Prostate gland (tissue), 2 donors: ENCODE data around the gene MEMO1. TPM values are rescaled to one million over a fixed set of nuclear protein-coding genes. Genes with fewer than 3 reads are reported as not detected.

Experiments
- DNase-seq: peaks from one replicate; pipeline ENCODE4 v3.0.0-alpha.2; 2019; ENCODE audit warnings: low spot score
- H3K27ac ChIP-seq, 2 donors: fragments of 200-600 bp; sonication (generic); 2 replicates each; pipeline ENCODE4 v1.5.1; 2017 to 2019
- H3K27me3 ChIP-seq: fragments of 200-600 bp; sonication (generic); replicated peaks from 2 replicates; pipeline ENCODE4 v1.5.1; 2019; ENCODE audit not compliant: insufficient read depth
- H3K36me3 ChIP-seq, 2 donors: fragments of 200-600 bp; sonication (generic); 1 replicate in 1 of 2; 2 replicates in 1 of 2; pipeline versions ENCODE4 v1.5.1 to v1.8.1; 2017 to 2019
- H3K4me1 ChIP-seq: fragments of 200-600 bp; sonication (generic); replicated peaks from 2 replicates; pipeline ENCODE4 v1.5.1; 2019
- H3K4me3 ChIP-seq, 2 donors: fragments of 200-600 bp; sonication (generic); 2 replicates each; pipeline ENCODE4 v1.5.1; 2017 to 2019
- H3K9me3 ChIP-seq: fragments of 200-600 bp; sonication (generic); 2 replicates; pipeline ENCODE4 v1.5.1; 2017
- POLR2A ChIP-seq: fragments of 450-650 bp; IDR thresholded peaks from one replicate; pipeline ENCODE4 v1.6.1; 2016; ENCODE audit warnings: antibody characterized with exemption, mild to moderate bottlenecking
- POLR2AphosphoS5 ChIP-seq: sonication (generic); formaldehyde crosslinking; IDR thresholded peaks from one replicate; pipeline ENCODE4 v1.6.1; 2017; ENCODE audit warnings: antibody characterized with exemption
- WGBS: methylation state at CpG from one replicate; pipeline ENCODE4 v1.1.5; 2018; 5-methylcytosine and 5-hydroxymethylcytosine counted together
- intact Hi-C: fragments of 100-400 bp; cut with DNase I; formaldehyde crosslinking; loops from one replicate; pipeline ENCODE4 v1.14.2; 2022
- total RNA-seq, 2 donors: library from RNA; depleted of rRNA; stranded (reverse); fragments of >200 nt; gene quantifications; one replicate each; pipeline ENCODE4 v1.1.0, GENCODE V29; 2016
- TF ChIP-seq, protein P1 (sequence below), 4 experiments: fragments of 200-600 bp in 2 of 4; fragments of 450-650 bp in 2 of 4; sonication (generic) in 2 of 4; IDR thresholded peaks; 1 replicate in 3 of 4; 2 replicates in 1 of 4; pipeline ENCODE4 v1.5.1; 2016 to 2019; ENCODE audit warnings: antibody characterized with exemption in 4 of 4, mild to moderate bottlenecking in 2 of 4, moderate library complexity in 2 of 4

MEMO1 gene
- total RNA-seq, 2 donors from 2014 or later = 25.7 to 38.7 TPM

DNA sequence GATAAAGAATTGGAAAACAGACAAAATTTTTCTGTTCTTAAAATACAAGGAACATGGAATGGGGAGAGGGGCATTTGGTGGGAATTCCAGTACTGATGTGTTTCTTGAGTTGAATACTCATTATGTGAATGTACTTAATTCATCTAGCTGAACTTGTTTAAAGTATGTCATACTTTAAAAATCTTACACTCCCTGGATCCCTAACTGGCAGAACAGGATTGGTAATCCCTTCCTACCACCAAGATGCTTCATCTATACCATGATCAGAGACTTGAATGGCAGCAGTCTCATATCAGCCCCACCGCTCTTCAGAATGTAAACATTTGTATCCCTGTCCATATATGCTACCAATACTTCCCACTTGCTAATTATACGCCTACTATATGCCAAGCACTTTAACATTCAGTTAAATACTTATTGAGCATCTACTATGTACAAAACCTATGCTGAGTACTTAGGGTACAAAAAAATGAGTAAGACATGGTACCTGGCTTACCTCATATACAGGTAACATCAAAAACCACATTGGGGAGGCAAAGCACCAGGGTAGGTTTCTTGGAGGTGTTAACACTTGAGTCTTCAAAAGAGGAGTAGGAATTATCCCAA is 5.3 kb downstream of the MEMO1 start:
- H3K4me1 ChIP-seq = peaks cover 8% of the 10 kb centered on the region
- no peaks in the 10 kb centered on the region for H3K27me3 ChIP-seq
- no peak overlapping the region for H3K27ac ChIP-seq
- intact Hi-C loops = no loop called here
- no peak for TF ChIP-seq POLR2AphosphoS5
- TF ChIP-seq, protein P1, sequence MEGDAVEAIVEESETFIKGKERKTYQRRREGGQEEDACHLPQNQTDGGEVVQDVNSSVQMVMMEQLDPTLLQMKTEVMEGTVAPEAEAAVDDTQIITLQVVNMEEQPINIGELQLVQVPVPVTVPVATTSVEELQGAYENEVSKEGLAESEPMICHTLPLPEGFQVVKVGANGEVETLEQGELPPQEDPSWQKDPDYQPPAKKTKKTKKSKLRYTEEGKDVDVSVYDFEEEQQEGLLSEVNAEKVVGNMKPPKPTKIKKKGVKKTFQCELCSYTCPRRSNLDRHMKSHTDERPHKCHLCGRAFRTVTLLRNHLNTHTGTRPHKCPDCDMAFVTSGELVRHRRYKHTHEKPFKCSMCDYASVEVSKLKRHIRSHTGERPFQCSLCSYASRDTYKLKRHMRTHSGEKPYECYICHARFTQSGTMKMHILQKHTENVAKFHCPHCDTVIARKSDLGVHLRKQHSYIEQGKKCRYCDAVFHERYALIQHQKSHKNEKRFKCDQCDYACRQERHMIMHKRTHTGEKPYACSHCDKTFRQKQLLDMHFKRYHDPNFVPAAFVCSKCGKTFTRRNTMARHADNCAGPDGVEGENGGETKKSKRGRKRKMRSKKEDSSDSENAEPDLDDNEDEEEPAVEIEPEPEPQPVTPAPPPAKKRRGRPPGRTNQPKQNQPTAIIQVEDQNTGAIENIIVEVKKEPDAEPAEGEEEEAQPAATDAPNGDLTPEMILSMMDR (IDR thresholded peaks at IDR 0.05) = no peak
- TF ChIP-seq POLR2A = no peak
- WGBS = 100% methylated on average over 2 of the region's 2 CpGs
- H3K4me3 ChIP-seq = no peak overlapping the region
- no peak for DNase-seq
- no peaks in the 10 kb centered on the region for H3K9me3 ChIP-seq
- H3K36me3 ChIP-seq = no peaks in the 10 kb centered on the region

DNA sequence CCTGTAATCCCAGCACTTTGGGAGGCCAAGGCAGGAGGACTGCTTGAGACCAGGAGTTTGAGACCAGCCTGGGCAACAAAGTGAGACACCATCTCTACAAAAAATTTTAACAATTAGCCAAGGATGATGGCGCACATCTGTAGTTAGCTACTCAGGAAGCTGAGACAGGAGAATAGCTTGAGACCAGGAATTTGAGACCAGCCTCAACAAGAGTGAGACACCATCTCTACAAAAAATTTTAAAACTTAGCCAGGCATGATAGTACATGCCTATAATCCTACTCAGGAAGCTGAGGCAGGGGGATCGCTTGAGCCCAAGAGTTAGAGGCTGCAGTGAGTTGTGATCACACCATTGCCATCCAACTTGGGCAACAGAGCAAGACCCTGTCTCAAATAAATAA is 7.0 kb downstream of the MEMO1 start:
- intact Hi-C loops = no loop called here
- DNase-seq = no peak
- Histone ChIP-seq H3K27me3 (no peaks in the 10 kb centered on the region), H3K27ac (no peak overlapping the region), H3K36me3 (no peaks in the 10 kb centered on the region), H3K4me1 (peaks cover 8% of the 10 kb centered on the region), H3K4me3 (no peak overlapping the region), H3K9me3 (no peaks in the 10 kb centered on the region)
- TF ChIP-seq, protein P1 (IDR thresholded peaks at IDR 0.05) = no peak
- TF ChIP-seq POLR2A = no peak
- no peak for TF ChIP-seq POLR2AphosphoS5
- WGBS = 75% methylated on average over 2 of the region's 2 CpGs

DNA sequence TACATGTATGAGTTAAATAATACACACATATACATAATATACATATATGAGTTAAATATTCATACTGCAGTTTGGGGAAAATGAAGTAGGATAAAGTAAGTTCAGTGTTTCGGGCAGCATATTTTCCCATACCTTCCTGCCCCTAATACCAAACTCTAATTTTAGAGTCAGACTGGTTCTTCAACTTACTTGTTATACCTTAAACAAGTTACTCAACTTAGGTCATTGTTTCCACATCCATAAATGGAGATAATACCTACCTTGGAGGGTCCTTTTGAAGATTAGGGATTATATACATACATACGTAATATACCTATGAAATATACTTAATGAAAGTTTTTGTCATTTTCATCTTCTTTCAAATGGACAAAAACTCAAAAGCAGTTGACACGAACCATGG is 8.4 kb downstream of the MEMO1 start:
- H3K9me3 ChIP-seq = no peaks in the 10 kb centered on the region
- no peaks in the 10 kb centered on the region for H3K36me3 ChIP-seq
- DNase-seq = no peak
- H3K4me1 ChIP-seq = peaks cover under 1% of the 10 kb centered on the region
- no peaks in the 10 kb centered on the region for H3K27me3 ChIP-seq
- 72% methylated on average over 3 of the region's 3 CpGs for WGBS
- no peak overlapping the region for H3K27ac ChIP-seq
- TF ChIP-seq, protein P1 (IDR thresholded peaks at IDR 0.05) = no peak
- intact Hi-C loops = no loop called here
- H3K4me3 ChIP-seq = no peak overlapping the region

DNA sequence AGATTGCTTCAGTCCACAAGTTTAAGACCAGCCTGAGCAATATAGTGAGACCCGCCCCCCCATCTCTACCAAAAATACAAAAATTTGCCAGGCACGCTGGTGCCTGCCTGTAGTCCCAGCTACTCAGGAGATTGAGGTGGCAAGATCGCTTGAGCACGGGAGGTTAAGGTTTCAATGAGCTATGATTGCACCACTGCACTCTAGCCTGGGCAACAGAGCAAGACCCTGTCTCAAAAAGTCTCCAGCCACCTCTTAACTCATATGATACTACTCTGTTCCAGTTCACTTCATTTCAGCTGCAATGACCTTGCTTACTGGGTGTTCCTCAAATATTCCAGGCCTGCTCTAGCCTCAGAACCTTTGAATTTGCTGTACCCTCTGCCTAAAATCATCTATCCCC is 11.4 kb downstream of the MEMO1 start:
- no peaks in the 10 kb centered on the region for H3K36me3 ChIP-seq
- intact Hi-C loops = no loop called here
- no peak overlapping the region for H3K27ac ChIP-seq
- no peaks in the 10 kb centered on the region for H3K27me3 ChIP-seq
- H3K4me1 ChIP-seq = no peaks in the 10 kb centered on the region
- no peaks in the 10 kb centered on the region for H3K9me3 ChIP-seq
- TF ChIP-seq POLR2A = no peak
- TF ChIP-seq, protein P1 (IDR thresholded peaks at IDR 0.05) = no peak
- no peak for TF ChIP-seq POLR2AphosphoS5
- 94% methylated on average over 4 of the region's 4 CpGs for WGBS
- no peak for DNase-seq
- H3K4me3 ChIP-seq = no peak overlapping the region

DNA sequence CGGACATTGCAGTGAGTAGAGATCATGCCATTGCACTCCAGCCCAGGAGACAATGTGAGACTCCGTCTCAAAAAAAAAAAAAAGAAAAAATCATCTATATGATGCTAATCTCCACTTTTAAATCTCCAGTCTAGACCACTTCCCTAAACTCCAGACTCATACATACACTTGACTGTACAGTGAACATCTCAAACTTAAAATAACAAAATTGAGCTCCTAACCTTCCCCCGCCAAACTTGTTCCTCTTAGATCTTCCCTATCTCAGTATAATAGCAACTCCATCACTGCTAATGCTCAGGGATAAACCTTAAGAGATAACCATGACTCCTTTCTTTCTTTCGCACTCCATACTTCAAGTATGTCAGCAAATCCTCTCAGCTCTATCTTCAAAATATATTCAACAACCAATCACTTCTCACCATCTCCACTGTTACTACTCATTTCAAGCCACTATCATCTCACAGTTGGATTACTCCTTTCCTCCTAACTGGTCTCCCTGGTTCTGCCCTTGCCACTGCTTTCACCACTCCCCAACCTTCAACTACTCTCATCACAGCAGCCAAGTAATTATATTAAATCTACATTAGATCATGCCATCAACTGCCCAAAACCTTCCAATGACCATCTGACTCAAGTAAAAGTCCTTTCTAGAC is 12.0 kb downstream of the MEMO1 start:
- WGBS = 92% methylated on average over 4 of the region's 4 CpGs
- no peak for TF ChIP-seq POLR2AphosphoS5
- TF ChIP-seq, protein P1 (IDR thresholded peaks at IDR 0.05) = no peak
- no peak for TF ChIP-seq POLR2A

More for the DNA sequence above, 12.0 kb downstream of the MEMO1 start:
- H3K4me1 ChIP-seq = no peaks in the 10 kb centered on the region
- intact Hi-C loops = no loop called here
- no peak overlapping the region for H3K4me3 ChIP-seq
- H3K27me3 ChIP-seq = no peaks in the 10 kb centered on the region
- no peak overlapping the region for H3K27ac ChIP-seq
- no peak for DNase-seq
- no peaks in the 10 kb centered on the region for H3K9me3 ChIP-seq
- no peaks in the 10 kb centered on the region for H3K36me3 ChIP-seq
